KG1 (cell line): Measurements from ENCODE around the gene HYAL3.
A peak's percentile ranks its signal among the peaks of the same experiment; 100 is the strongest.

Experiments used
- DNase-seq: peaks from one replicate; lab custom pipeline; 2025; lab: John Stamatoyannopoulos, UW

Gene HYAL3

DNA sequence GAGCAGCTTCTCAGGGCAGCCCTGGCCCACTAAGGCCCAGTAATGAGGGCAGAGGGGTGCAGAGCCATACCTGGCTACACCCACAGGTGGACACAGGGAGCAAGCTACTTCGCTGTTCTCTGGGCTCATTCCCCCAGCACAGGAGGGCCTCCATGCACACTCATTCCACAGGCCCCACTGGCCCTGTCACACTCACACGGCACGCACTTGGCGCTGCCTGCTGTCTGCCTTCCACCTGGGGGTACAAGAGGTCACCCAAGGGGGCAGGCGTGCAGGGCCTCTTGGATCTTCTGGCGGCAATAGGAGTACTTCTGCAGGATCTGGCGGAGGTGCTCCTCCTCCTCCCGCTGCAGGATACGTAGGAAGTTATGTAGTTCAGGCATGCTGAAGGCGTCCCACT, 31.1 kb upstream of the HYAL3 start:
- DNase-seq: no peak

DNA sequence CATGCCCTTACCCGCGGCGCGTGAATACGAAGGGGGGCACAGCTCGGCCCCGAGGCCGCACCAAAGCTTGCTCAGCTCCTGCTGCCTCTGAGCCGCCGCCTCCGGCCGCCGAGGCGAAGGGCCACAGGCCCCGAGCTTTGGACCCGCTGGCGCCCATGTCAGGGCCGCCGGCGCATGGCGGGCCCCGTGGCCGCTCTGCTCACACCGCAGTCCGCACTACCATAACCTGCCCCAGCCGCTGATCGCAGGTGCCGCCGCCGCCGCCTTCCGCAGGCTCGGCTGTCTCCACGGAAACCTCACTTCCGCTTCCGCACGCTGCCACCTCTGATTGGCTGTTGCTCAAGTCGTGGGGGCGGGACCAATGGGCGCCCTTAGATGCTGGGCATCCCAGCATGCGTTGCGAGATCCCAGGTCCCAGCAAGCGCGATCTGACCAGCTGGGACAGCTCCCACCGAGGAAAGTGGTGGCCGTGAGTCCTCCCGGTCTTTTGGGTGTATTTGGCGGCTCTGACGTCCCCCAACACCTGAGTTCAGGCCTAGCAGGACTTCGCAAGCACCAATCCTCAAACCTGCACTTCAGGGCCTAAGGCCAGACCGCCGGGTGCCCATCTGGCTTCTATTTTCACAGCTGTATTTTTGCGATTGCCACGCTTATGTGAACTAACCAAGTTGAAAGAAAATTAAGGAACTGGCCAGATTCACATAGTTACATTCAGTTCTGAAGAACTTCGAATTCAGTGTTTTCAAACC, 28.9 kb upstream of the HYAL3 start, which contains the start of gene TUSC2:
TUSC2 (minus strand) TSS at position 281 of the 749 bp plus-strand sequence; CDS start at position 157, 124 bp downstream.
- peak; percentile 96 for DNase-seq

DNA sequence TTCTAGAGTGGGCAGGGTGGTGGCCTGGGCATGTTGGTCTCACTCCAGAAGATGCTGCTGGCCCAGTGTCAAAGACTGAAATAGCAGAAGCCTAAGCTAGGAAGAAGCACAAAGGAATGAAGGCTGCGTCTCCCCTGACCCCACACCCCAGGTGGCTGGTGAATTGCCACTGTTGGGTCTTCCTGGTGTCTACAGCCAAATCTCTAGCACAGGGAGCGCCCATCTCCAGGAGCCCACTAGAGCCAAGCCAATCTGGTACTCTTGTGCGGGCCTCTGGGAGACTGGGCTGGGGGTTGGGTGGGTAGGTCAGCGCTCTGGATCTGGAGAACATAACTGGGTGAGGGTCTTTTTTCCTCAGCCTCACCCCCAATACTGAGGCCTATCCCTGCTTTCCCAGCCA, 27.9 kb upstream of the HYAL3 start:
- no peak for DNase-seq

DNA sequence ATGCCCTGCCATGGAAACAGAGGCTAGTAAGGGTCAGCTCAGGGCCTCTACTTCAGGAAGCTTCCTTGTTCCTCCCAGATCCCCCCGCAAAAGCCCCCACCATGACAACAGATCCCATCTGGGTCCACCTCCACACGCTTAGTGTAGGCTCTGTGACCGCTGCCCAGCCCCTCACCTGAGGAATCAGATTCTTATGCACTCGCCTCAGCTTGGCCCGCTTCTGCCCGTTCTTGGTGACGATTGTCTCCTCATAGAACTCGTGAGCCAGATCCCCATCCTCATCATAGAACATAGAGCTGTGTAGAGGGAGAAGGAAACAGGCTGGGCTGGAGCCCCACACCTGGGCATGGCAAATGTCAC, 27.0 kb upstream of the HYAL3 start:
- DNase-seq: no peak

DNA sequence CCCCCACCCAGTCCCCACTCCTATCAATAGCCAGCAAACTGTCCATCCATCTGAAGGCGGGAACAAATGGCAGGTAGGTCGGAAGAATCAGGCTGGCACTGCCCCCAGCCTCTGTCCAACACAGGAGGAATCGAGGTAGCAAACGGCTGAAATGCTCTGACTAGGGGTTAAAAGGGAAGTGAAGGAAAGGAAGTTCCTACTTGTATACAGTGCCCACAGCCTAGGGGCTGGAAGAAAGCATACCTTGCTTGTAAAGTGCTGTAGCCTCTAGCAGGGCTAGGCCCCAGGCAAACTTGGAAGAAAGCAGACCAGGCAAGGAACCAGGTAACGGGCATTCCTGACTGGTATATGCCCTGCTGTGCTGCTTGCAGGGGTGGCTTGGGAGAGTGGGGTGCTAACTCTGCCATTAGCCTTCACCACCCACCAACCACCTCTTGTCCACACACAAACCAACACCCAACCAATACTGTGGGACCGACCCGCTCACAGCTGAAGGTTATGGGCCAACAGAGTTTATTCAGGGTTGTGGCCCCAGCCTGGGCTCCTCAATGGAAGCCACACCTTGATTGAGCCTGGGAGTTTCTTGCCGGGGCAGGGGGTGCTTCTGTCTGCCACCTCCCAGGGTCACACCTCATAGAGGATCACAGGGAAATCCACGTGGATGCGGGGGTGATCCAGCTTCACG, 26.4 kb upstream of the HYAL3 start:
- no peak for DNase-seq

DNA sequence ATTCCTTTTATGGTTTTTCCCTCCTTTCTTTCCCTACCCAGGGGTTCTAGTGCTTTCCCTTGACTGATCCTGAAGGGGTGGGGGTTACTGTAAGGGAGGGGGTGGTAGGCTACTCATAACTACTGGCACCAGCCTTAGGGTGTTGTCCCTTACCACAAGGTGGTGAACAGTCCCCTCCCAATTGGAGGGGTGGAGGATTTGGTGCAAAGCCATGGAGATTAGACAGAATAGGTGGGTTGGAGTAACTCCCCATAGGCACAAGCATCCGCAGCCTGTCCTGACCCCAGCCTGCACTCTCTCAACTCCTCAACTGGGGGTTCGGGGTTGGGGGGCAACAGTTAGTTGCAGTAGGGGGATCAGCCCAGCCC, 25.9 kb upstream of the HYAL3 start:
- DNase-seq: no peak

DNA sequence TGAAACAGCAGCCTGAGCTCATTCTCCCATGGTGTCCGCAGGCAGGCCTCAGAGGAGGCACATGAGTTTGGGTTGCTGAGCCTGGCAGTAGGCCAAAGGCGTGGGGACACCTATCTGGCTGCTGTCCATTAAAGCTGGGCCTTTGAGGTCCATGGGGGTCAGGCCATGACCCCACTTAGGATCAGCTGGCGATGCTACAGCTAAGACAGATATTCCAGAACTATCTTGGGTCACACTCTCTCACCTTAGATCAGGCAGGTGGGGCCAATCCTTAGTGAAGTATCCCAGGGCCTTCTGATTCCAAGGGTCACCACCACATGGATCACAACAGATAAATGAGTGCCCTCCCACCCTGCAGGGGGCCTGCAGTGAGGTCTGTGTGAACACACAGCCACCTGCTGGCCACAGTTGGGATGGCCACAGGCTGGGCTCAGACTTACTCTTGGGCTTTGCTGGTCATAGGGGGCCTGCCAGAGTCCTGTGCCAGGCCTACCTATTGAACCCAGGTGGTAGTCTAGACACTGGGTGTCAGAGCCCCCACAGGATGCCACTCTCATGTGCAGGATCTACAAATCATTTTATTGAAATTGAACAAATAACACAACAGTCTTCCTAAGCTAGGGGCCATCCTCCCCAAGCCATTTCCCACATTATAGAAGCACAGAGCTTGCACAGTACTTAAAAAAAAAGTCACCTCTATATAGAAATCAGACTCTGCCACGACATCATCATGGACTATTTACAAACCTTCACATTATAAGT, 25.3 kb upstream of the HYAL3 start:
- peak; percentile 57 for DNase-seq

DNA sequence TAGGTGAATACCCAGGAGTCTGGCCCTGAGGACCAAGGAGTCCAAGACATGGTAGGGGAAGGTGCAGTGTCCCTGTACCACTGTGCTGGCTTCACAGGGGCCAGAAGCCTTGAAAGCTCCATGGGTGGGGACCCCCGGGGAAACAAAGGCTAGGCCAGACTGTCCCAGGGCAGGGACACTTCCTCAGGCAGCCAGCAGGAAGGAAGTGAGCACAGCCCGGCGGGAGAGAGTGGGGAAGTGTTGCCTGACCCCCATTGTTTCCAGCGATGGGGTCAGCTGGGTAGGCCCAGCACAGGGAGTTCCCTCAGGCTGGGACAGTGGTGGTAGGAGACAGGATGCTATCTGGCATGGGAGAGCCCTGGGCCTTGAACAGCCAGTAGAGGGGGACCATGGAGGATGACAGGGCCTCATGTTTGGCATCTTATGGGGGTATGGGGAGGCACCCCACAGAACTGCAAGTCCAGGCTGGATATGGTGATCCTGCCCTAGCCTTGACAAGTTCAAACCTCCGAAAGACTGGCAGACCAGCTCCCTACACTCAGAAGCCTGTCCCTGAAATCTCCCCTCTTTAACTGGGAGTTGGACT, 24.5 kb upstream of the HYAL3 start:
- DNase-seq: no peak

DNA sequence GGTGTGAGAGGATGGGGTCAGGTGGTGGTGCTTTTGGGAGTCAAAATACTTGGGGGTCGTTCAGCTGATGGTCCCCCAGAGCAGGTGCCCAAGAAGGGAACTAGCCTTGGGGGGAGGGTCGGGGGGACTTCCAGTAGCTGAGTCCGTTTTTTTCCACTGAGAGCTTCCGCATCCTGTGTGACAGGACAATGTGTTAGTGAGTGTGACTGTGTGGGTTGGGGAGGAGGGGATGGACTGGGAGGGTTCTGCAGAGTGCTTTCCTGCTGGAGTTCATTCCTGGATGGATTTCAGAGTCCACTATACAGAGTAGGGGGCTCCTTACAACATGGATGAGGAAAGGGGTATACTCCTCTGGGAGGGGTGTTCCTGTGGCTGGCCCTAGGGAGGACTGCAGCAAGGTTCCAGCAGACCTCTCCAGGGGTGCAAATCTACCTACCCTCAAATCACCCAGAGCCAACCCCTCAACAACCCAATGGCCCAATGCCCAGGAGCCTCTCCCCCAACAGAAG, 23.9 kb upstream of the HYAL3 start:
- no peak for DNase-seq

DNA sequence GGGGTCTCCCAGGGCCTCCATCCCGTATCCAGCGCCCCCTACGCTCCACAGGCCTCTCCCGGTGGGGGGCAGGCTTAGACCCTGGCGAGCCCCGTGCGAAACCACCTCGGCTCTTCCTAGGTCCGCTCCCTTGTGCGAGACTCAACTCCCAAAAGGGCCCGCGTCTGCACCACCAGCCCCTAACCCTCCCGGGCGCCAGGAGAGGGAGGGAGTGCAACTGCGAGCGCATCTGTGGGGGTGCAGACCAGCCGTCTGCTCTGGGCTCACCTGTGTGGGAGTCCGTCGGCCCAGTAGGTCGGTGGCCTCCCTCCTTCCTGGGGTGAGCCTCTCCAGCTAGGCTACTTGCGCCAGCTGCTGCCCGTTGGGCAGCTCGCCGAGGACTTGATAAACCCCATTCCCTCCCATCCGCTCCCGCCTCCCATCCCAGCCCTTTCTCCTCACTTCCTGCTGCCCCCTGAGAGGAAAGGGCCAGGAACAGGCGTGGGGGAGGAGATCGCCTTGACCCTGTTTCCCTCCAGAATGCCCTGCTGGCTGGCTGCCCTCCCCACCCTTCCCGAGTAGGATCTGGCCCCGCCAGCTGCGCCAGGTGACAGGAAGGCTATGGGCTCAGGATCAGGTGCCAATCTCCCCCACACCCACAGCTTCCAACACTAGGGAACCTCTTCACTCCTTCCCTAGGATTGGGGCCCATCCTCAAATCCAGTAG, 23.3 kb upstream of the HYAL3 start, which contains the start of gene HYAL2:
HYAL2 (minus strand) TSS at position 360 of the 706 bp plus-strand sequence. CDS start 2,256 bp downstream, outside the sequence.
- DNase-seq: no peak

DNA sequence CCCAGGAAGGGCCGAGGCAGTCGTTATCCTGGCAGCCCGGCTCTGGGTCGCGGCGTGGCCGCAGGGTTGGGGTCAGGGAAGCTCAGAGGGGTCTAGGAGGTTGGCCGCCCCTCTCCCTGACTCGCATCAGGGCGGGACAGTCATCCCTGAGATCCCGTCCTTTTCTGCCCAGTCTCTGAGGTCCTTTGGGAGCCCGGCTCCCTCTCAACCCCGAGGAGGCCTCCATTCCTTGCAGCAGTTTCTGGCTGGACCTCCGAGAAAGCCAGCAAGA, 22.8 kb upstream of the HYAL3 start:
- DNase-seq: no peak

DNA sequence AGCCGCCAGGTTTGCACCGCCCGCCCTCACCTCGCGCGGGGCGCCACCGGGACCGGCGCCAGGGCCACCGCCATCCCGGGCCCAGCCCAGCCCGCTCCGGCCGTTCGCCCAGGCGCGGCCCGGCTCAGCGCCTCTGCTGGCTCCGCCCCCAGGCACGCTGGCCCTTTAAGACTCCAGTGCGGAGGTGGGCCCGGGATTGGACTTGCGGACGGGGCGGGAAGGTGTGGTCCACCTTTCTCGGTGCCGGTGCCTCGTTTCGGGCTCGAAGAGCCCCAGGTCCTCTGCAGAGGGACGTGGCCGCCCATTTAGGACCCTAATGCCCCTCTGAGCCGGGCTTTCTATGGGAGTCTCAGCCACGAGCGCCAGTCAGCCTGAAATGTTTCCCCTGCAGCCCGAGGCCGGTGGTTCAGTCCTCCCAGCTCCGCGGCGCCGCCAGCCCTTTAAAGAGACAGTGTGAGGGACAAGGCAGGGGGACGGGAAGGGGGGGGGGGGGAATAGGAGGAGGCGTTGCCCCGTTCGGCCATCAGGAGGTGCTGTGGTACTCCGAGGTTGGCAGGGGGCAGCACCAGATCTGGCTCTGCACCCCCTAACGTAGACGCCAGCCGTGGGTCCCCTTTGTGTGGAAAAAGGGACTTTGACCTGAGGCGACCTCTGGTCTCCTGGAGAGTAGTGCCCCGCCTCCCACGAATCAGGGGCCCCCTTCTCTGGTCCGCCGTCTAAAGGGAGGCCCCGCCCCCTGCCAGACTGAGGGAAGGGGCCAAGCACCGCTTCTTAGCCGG, 22.3 kb upstream of the HYAL3 start:
- DNase-seq: peak; percentile 92

DNA sequence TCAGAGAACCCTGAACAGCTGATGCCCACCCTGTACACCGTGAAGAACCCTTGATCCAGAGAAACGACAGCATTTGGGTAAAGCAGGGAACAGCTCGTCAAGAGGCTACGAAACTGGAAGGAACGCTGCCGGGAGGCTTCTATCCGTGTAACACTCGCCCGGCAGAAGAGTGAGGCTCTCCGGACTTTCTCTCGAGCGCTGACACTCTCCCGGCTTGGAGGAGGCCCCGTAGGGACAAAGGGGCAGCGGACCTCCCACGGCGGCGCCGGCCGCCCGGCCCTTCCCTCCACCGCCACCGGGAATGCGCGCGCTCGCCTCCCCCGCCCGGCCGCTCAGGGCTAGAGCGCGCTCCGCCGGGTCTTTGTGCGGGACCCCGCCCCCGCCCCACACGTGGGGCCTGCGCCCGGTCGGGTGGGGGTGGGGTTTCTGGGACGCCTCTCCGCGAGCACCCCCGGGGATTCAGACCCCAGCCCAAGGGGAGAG, 21.7 kb upstream of the HYAL3 start:
- DNase-seq: peak; percentile 64

DNA sequence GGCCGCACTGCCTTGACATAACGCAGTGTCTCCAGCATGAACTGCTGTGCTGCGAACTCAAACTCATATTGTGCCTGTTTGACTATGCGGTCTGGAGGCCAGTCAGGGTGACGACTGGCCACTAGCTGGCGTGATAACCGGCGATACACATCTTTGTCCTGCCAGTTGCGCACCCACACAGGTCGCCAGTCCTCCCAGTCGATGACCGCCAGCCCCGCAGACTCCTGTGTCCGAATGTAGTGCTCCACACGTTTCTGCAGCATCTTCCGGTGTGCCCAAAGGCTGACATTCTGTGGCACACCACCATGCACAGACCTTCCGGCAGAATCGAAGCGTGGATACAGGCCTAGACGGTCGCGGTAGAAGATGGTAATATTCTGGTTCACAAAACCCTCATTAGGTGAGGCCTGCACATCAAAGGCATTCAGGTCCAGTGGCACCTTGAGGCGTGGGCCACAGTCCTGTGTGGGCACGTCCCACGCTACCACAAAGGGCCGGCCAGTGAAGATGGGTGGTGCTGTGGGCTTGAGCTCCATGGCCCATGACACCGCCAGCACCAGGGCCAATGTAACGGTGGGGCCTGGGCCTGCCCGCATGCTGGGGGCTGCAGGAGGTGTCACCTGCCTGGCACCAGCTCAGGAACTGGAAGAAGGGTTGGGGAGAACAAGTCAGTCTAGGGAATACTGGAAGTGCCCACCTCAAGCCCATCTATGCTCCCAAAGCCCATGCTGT, 20.9 kb upstream of the HYAL3 start:
- DNase-seq: no peak

DNA sequence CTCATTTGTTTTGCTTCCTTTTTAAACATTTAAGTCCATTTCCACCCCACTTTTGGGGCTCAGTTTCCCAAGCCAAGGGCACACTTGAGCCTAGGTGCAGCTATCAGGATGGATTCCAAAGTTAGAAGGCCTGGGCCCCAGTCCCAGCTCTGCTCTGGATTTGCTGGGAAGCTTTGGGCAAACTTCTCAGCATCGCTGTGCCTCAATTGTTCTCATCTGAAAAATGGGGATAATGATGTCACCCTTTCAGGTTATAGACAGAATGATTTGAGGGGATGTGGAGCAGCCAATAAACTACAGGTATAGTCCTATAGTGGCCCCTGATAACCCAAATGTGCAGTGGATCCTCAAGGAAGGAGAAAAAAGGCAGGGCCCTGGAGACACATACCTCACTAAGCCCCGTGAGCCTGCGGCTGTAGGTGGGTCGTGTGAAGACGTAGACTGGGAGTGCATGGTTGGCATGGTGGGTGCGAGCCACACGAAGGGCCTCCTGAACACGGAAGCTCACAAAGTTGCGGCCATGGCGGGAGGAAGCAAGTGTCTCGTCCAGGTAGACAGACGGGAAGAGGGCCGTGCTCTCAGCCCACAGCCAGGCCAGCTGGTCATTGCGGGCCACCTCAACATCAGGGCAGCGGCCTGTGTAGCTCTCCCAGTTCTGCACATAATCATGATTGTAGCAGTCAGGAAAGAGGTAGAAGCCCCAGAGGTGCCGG, 20.1 kb upstream of the HYAL3 start:
- no peak for DNase-seq

DNA sequence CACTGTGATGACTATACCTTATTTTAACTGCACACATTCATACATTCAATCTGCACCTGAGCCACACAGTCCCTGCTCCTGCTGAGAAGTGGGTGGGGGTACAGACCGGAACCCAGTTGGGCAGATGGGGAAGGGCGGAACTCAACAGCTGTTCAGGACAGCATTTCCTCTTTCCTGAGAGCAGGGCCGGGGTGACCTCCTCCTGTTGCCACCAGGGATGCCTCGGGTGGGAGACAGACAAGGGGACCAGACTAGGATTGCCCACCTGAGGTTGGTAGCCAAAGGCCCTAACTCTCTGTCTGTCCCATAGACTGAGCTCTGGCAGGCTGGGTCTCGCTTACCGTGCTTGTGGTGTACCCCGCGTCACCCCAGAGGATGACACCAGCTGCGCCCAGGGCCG, 19.4 kb upstream of the HYAL3 start:
- DNase-seq: no peak

DNA sequence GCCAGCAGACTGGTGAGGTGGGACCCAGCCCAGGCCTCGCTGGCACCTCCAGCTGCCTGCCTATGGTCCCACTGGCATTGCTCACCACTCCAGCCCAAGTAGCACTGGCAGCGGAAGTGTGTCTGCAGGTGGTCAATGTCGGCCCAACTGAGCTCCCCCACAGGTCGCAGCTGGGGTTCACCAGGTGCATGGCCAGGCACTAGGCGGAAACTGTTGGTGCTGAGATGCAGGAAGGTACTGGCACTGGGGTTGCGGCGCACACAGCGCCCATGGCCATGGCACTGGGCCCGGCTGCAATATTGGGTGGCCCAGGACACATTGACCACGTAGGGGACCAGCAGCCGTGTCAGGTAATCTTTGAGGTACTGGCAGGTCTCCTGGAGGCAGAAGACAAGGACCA, 19.0 kb upstream of the HYAL3 start:
- no peak for DNase-seq

DNA sequence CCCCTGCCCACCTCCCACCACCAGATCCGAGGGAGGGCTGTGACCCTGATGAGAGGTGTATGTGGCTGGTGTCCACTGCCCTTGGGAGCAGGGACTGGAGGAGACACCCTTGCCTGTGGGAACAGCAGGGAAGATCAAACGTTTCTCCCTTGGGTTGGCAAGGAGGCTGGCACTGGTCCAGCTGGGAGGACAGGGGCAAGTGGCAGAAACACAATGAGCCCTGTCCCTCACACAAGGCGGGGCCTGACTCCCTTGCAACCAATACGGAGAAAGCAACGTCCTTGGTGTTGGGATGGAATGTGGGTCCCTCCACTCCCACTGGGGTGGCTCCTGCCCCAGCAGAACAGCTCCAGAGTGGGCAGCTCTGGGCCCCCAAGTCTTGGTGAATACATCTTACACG, 18.1 kb upstream of the HYAL3 start:
- DNase-seq: no peak

DNA sequence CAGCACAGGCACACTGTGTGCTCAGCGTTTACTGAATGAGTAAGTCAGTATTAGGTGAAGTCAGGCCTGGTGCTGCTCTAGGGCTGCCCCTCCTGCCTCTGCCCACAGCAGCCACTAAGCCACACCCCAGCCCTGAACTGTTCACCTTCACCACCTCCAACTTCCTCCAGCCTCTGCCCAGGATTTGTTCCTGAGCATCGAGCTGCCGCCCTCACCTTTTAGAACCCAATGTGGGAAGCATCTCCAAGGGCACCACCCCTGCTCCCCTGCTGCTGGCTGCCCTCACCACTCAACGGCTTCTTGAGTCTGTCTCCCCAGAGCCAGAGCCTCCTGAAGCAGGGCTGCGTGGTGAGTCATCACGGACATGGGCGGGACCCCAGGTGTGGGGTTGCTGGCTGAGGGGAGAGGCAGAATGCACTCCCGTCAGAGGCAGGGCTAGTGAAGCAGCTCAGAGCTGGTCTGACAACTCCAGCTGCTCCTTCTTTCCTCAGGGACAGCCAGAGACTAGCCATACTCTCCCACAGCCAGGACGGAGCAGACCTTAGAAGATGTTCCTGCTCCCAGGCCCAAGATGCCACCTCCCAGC, 17.5 kb upstream of the HYAL3 start:
- DNase-seq: no peak
